ENCODE results near the gene PXK. TPM values are rescaled to one million over a fixed set of nuclear protein-coding genes. Genes with fewer than 3 reads are reported as not detected.

Gene PXK
- 11.1 and 14.3 TPM in 2 replicates for total RNA-seq (ENCODE audit: low replicate concordance)

- H3K9ac ChIP-seq = no peak within 1 kb of the TSS
- Mint-ChIP-seq H3K4me3 (peak within 1 kb of the TSS; percentile 100), H3K27me3 (ENCODE audit: insufficient read depth, low read depth) (peaks cover 9% of the 10 kb centered on the region), H3K4me1 (peaks cover 19% of the 10 kb centered on the region), H3K36me3 (no peaks in the 10 kb centered on the region), H3K27ac (peak within 1 kb of the TSS; percentile 79), H3K9me3 (no peaks in the 10 kb centered on the region)
- peaks cover 9% of the 10 kb centered on the region for H3F3A ChIP-seq (ENCODE audit: low read depth)
- no peaks in the 10 kb centered on the region for H3K79me2 ChIP-seq (ENCODE audit: low read depth)
- peaks cover 16% of the 10 kb centered on the region for H3K27me3 ChIP-seq
- H4K20me1 ChIP-seq (ENCODE audit: low read depth) = no peaks in the 10 kb centered on the region
- H3K4me1 ChIP-seq = peaks cover 14% of the 10 kb centered on the region
- H3K27ac ChIP-seq = no peak within 1 kb of the TSS
- TF ChIP-seq CTCF (IDR thresholded peaks at IDR 0.05) = no peak
- no peak for TF ChIP-seq EZH2phosphoT487 (IDR thresholded peaks at IDR 0.05)
- TF ChIP-seq EZH2 (IDR thresholded peaks at IDR 0.05) = no peak
- H2AFZ ChIP-seq (replicated peaks) = peak within 1 kb of the TSS; percentile 95
- no peaks in the 10 kb centered on the region for H3K36me3 ChIP-seq
- H3K4me3 ChIP-seq = peak within 1 kb of the TSS; percentile 90
- peak; percentile 87 for DNase-seq (ENCODE audit: low spot score)
- H3K9me3 ChIP-seq (ENCODE audit: low read depth) = no peaks in the 10 kb centered on the region
- H3K4me2 ChIP-seq = peak within 1 kb of the TSS; percentile 96
Measured at GRCh38 chr3:58332575-58333188, at the start of gene PXK. PXK (plus strand) TSS chr3:58332892; CDS start chr3:58332989, 97 bp downstream.

GRCh38 chr3:58285334-58285733, 47.4 kb upstream of the PXK start:
- Histone ChIP-seq H3K27me3 (no peaks in the 10 kb centered on the region), H3K9ac (no peak overlapping the region), H3K36me3 (no peaks in the 10 kb centered on the region), H3K27ac (no peak overlapping the region), H3K79me2 (ENCODE audit: low read depth) (no peaks in the 10 kb centered on the region), H4K20me1 (ENCODE audit: low read depth) (no peaks in the 10 kb centered on the region), H3K4me3 (no peak overlapping the region), H3F3A (ENCODE audit: low read depth) (no peaks in the 10 kb centered on the region), H2AFZ (replicated peaks) (no peak overlapping the region), H3K9me3 (ENCODE audit: low read depth) (no peaks in the 10 kb centered on the region), H3K4me1 (no peaks in the 10 kb centered on the region), H3K4me2 (no peak overlapping the region)
- Mint-ChIP-seq H3K27ac (no peak overlapping the region), H3K27me3 (ENCODE audit: insufficient read depth, low read depth) (no peaks in the 10 kb centered on the region), H3K4me3 (no peak overlapping the region), H3K4me1 (no peaks in the 10 kb centered on the region), H3K9me3 (peaks cover 3% of the 10 kb centered on the region), H3K36me3 (peaks cover 18% of the 10 kb centered on the region)
- DNase-seq (ENCODE audit: low spot score) = no peak
- TF ChIP-seq CTCF (IDR thresholded peaks at IDR 0.05) (no peak), EZH2 (IDR thresholded peaks at IDR 0.05) (no peak)

GRCh38 chr3:58287354-58287753, 45.3 kb upstream of the PXK start:
- no peaks in the 10 kb centered on the region for H3F3A ChIP-seq (ENCODE audit: low read depth)
- H3K79me2 ChIP-seq (ENCODE audit: low read depth) = no peaks in the 10 kb centered on the region
- H3K27ac Mint-ChIP-seq = no peak overlapping the region
- H3K36me3 Mint-ChIP-seq = peaks cover 19% of the 10 kb centered on the region
- no peak overlapping the region for H2AFZ ChIP-seq (replicated peaks)
- H3K4me3 Mint-ChIP-seq = no peak overlapping the region
- no peaks in the 10 kb centered on the region for H3K9me3 ChIP-seq (ENCODE audit: low read depth)
- DNase-seq (ENCODE audit: low spot score) = no peak
- H3K27me3 Mint-ChIP-seq (ENCODE audit: insufficient read depth, low read depth) = peaks cover 5% of the 10 kb centered on the region
- H3K27ac ChIP-seq = no peak overlapping the region
- no peaks in the 10 kb centered on the region for H3K4me1 ChIP-seq
- peaks cover 11% of the 10 kb centered on the region for H3K4me1 Mint-ChIP-seq
- H3K36me3 ChIP-seq = no peaks in the 10 kb centered on the region
- no peak overlapping the region for H3K9ac ChIP-seq
- no peaks in the 10 kb centered on the region for H4K20me1 ChIP-seq (ENCODE audit: low read depth)
- no peak for TF ChIP-seq EZH2 (IDR thresholded peaks at IDR 0.05)
- no peak for TF ChIP-seq EZH2phosphoT487 (IDR thresholded peaks at IDR 0.05)
- TF ChIP-seq CTCF (IDR thresholded peaks at IDR 0.05) = no peak
- no peaks in the 10 kb centered on the region for H3K27me3 ChIP-seq
- no peak overlapping the region for H3K4me3 ChIP-seq
- no peak overlapping the region for H3K4me2 ChIP-seq
- peaks cover 9% of the 10 kb centered on the region for H3K9me3 Mint-ChIP-seq
